ENCODE results near the gene DCUN1D4. TPM values are rescaled to one million over a fixed set of nuclear protein-coding genes. Genes with fewer than 3 reads are reported as not detected.
A peak's percentile ranks its signal among the peaks of the same experiment; 100 is the strongest.

Gene DCUN1D4
- total RNA-seq, 1 donor from 2014 or later, result 29.5 TPM

DNA sequence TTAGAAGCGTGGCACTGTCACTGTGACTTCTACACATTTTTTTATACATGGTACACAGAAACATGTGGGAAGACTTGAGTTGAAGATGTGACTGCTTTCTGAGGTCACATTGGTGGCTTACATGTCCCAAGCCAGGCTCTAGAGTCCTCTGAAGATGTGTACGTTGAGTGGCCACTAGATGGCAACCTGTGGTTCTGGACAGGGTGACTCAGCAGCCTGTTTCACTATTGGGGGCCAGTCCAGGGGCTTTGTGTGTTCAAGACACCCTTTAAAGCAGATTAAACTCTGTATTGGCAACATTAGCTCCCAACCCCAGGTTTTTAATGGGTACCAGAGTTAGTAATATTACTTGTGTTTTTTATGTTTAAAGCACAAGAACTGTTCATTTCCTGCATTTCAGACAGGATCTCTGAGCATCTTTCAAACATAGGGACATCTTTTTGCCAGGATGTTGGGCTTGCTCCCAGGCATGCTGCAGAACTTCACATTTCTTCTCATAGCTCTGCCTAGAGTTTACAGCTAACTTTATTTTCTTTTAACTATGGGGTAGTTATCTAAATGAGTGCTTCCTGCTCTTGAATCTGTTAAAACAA lies 53.0 kb downstream of the DCUN1D4 start:
- no peaks in the 10 kb centered on the region for H3K9me3 ChIP-seq
- H3K4me1 ChIP-seq, result peaks cover 0 to 9% of the 10 kb centered on the region in 2 donors
- no peak overlapping the region for H3K4me3 ChIP-seq
- no peak overlapping the region for H3K27ac ChIP-seq
- peaks cover 11 to 27% of the 10 kb centered on the region in 2 donors for H3K36me3 ChIP-seq
- no peaks in the 10 kb centered on the region for H3K27me3 ChIP-seq
- intact Hi-C loops (cut with DNase I), result loop anchor here (2.0 to 10.0 kb wide), 2 partner anchors 51 to 129 kb away; partner anchors contain the start of gene DCUN1D4
- TF ChIP-seq, protein P1, sequence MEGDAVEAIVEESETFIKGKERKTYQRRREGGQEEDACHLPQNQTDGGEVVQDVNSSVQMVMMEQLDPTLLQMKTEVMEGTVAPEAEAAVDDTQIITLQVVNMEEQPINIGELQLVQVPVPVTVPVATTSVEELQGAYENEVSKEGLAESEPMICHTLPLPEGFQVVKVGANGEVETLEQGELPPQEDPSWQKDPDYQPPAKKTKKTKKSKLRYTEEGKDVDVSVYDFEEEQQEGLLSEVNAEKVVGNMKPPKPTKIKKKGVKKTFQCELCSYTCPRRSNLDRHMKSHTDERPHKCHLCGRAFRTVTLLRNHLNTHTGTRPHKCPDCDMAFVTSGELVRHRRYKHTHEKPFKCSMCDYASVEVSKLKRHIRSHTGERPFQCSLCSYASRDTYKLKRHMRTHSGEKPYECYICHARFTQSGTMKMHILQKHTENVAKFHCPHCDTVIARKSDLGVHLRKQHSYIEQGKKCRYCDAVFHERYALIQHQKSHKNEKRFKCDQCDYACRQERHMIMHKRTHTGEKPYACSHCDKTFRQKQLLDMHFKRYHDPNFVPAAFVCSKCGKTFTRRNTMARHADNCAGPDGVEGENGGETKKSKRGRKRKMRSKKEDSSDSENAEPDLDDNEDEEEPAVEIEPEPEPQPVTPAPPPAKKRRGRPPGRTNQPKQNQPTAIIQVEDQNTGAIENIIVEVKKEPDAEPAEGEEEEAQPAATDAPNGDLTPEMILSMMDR (IDR thresholded peaks at IDR 0.05), result peak; percentile 39 to 76 (median 73)
- DNase-seq (ENCODE audit: low spot score in 2 of 2), result peak in 1 of 2 donors; percentile 86

DNA sequence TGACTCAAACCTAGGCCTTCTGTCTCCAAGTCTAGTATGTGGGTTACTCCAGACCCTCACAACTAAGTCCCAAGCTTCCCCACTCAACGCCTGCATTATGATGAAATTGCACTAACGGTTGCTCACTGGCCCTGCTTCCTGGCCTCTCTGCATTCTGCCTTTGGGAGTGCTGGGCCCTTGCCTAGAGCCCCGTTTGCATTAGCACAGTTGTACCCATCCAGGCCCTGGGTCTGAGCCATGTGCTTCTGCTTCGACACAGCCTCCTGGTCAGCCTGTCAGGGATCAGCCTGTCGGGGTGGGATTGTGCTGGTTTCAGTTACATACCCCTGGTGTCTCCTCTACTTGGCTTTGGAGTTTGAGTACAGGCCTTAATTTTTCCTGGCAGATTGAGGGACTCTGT lies 58.4 kb downstream of the DCUN1D4 start:
- intact Hi-C loops (cut with DNase I), result no loop called here
- H3K36me3 ChIP-seq, result peaks cover 14 to 26% of the 10 kb centered on the region in 2 donors
- no peaks in the 10 kb centered on the region for H3K27me3 ChIP-seq
- DNase-seq (ENCODE audit: low spot score in 2 of 2), result no peak
- H3K9me3 ChIP-seq, result no peaks in the 10 kb centered on the region
- TF ChIP-seq, protein P1 (IDR thresholded peaks at IDR 0.05), result no peak
- no peaks in the 10 kb centered on the region for H3K4me1 ChIP-seq
- H3K27ac ChIP-seq, result no peak overlapping the region
- no peak overlapping the region for H3K4me3 ChIP-seq

DNA sequence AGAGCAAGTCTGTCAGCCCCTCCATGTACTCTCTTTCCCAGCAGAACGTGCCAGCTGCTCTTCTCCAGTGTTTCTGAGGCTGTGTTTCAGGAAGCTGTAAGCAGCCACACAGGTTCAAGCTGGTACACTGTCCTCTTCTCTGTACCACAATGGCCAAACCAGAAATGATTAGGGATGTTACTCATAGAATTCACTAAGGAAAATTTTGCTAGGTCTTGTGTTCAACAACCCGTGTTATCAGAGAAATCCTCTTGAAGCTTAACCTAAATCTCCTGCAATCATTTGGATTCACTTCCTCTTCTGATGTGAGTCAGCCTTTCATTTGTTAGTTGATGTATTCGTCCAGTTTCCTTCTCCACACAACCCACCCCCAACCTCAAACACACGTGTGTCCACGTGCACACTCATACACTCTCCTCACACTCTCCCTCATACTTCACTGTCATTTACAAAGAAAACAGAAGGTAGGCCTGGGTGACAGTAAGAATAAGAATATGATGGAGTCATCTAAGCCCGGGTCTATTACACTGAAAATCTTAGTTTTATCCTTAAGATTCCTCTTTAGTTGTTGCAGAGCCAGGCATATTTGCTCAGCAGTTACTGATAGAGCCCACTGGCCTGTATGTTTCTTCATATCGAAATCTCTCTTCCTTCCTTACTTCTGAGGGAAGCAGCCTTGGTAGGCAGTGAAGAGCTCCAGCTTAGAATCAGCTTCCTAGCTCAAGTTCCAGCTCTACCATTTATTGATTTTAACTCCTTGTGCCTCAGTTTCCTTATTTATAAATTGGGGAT lies 63.4 kb downstream of the DCUN1D4 start:
- TF ChIP-seq, protein P1 (IDR thresholded peaks at IDR 0.05), result peak in 1 of 3 experiments; percentile 6
- intact Hi-C loops (cut with DNase I), result no loop called here
- H3K27me3 ChIP-seq, result no peaks in the 10 kb centered on the region

DNA sequence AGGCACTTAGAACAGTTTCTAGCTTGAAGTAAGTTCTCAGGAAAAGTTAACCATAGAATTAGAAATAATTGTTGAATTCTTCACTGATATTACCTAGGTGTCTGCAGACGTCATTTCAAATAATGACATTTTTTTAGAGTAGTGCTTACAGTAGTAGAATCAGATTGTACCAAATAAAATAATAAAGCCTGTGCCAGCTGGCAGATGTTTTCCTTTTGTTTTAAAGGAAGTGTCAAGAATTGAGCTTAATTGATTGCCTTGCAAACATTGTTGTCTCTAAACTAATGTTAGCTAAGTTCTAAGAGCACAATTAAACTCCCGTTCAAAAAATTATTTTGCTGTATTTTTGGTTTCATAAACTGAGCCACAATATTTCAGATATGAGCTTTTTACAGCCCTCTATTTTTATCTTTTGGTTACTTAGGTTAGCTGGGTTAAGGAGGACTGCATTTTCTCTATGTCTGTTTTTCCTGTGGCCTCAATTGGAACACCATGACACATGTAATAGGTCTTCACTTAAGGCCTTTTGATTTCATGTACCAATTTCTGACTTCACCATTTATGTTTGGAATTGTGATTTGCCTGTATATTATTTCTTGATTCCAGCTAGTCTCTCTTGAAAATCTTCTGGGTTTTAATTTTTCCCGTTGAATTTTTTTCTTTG lies 64.2 kb downstream of the DCUN1D4 start:
- H3K27me3 ChIP-seq, result no peaks in the 10 kb centered on the region
- no peak overlapping the region for H3K27ac ChIP-seq
- no peak for DNase-seq (ENCODE audit: low spot score in 2 of 2)
- no peak overlapping the region for H3K4me3 ChIP-seq
- TF ChIP-seq, protein P1 (IDR thresholded peaks at IDR 0.05), result no peak
- peaks cover 42 to 51% of the 10 kb centered on the region in 2 donors for H3K36me3 ChIP-seq
- no peaks in the 10 kb centered on the region for H3K4me1 ChIP-seq
- intact Hi-C loops (cut with DNase I), result no loop called here
- no peaks in the 10 kb centered on the region for H3K9me3 ChIP-seq

More for the DNA sequence above, 63.4 kb downstream of the DCUN1D4 start:
- Histone ChIP-seq H3K4me3 (no peak overlapping the region), H3K4me1 (no peaks in the 10 kb centered on the region), H3K27ac (no peak overlapping the region), H3K36me3 (peaks cover 39 to 45% of the 10 kb centered on the region in 2 donors), H3K9me3 (no peaks in the 10 kb centered on the region)
- no peak for DNase-seq (ENCODE audit: low spot score in 2 of 2)

DNA sequence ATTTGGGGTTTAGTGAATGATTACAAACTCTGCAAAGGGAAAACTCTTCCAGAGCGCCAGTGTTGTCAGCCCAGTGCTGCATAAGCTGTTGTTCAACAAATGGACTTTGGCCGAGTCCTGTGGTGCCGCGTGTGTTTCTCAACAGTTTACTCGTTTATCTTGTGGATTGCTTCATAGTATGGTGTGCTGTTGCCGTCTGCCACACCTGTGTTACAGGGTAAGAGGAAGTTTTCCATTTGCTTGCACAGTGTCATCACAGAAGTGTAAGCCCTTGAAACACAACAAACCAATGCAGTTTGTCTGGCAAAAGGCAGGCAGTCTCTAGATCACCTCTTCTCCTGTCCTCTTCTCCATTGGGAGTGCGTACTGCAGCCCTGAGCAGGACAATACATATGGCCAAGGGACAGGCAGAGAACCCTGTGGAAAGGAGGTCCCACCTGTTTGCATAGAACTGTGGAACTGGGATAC lies 66.3 kb downstream of the DCUN1D4 start:
- no peak overlapping the region for H3K27ac ChIP-seq
- no peaks in the 10 kb centered on the region for H3K27me3 ChIP-seq
- no peak for DNase-seq (ENCODE audit: low spot score in 2 of 2)
- no peaks in the 10 kb centered on the region for H3K9me3 ChIP-seq
- no peak overlapping the region for H3K4me3 ChIP-seq
- peaks cover 52 to 67% of the 10 kb centered on the region in 2 donors for H3K36me3 ChIP-seq
- TF ChIP-seq, protein P1 (IDR thresholded peaks at IDR 0.05), result no peak
- no peaks in the 10 kb centered on the region for H3K4me1 ChIP-seq
- intact Hi-C loops (cut with DNase I), result no loop called here

All from ascending aorta (tissue), 2 donors.